ENCODE results near the gene VPS9D1. TPM values are rescaled to one million over a fixed set of nuclear protein-coding genes. Genes with fewer than 3 reads are reported as not detected.

VPS9D1 gene
- polyA plus RNA-seq, 2 of the 4 experiments (the other 2 are of a cell fraction) = 2.1 to 5.4 TPM

- TF ChIP-seq ZSCAN20 (CRISPR knock-in tag; IDR thresholded peaks at IDR 0.05) = no peak
- TF ChIP-seq MYC (IDR thresholded peaks at IDR 0.05; ENCODE audit: borderline replicate concordance, low read length) = no peak
- no peak for TF ChIP-seq KDM1A (IDR thresholded peaks at IDR 0.05; ENCODE audit: low read depth)
- TF ChIP-seq NPAS2 (CRISPR knock-in tag; IDR thresholded peaks at IDR 0.05; ENCODE audit: borderline replicate concordance) = no peak
- no peak for TF ChIP-seq FOXS1 (CRISPR knock-in tag; IDR thresholded peaks at IDR 0.05)
- no peak for TF ChIP-seq SMC3 (IDR thresholded peaks at IDR 0.05)
- no peak for TF ChIP-seq RNF2 (IDR thresholded peaks at IDR 0.05; ENCODE audit: borderline replicate concordance, low read depth)
- TF ChIP-seq MAZ (IDR thresholded peaks at IDR 0.05; ENCODE audit: borderline replicate concordance, low read depth, low read length) = no peak
- TF ChIP-seq NFE2L2 (conservative IDR thresholded peaks at IDR 0.05; ENCODE audit: low read length) = no peak
- TF ChIP-seq E2F6 (IDR thresholded peaks at IDR 0.05; ENCODE audit: borderline replicate concordance, low read depth) = no peak
- TF ChIP-seq JUN (IDR thresholded peaks at IDR 0.05) = no peak
- TF ChIP-seq JUNB (IDR thresholded peaks at IDR 0.05) = no peak
- no peak for TF ChIP-seq HMGXB4 (CRISPR knock-in tag; IDR thresholded peaks at IDR 0.05; ENCODE audit: borderline replicate concordance)
- Histone ChIP-seq H3K4me2 (no peak overlapping the region), H3K4me1 (no peaks in the 10 kb centered on the region), H3K4me3 (no peak overlapping the region), H3K9me3 (no peaks in the 10 kb centered on the region), H3K27ac (no peak overlapping the region)
- DNase-seq (ENCODE audit: low read depth in 1 of 2, low spot score in 1 of 2) (no peak), ATAC-seq (no peak), FAIRE-seq (no peak)
- 89% methylated on average over 18 of the region's 18 CpGs for WGBS (ENCODE audit: missing lambda C conversion rate)
- ChIA-PET POLR2A (no interaction called here), CTCF (interaction anchor here (0.6 to 2.7 kb wide), 6 partner anchors 11 to 100 kb away, joined by 3 to 8 read pairs (median 3); no protein-coding TSS in a partner anchor)
Observed at GRCh38 chr16:89764711-89765201, 44.1 kb upstream of the VPS9D1 start.

GRCh38 chr16:89761304-89761922 lies 40.7 kb upstream of the VPS9D1 start:
- no peak for ATAC-seq
- H3K9me3 ChIP-seq = no peaks in the 10 kb centered on the region
- TF ChIP-seq NR3C1 (IDR thresholded peaks at IDR 0.05) = no peak
- TF ChIP-seq PBX3 (IDR thresholded peaks at IDR 0.05) = no peak
- no peak for TF ChIP-seq ELK1 (IDR thresholded peaks at IDR 0.05; ENCODE audit: low read depth, low read length)
- no peak for TF ChIP-seq EP300 (IDR thresholded peaks at IDR 0.05)
- TF ChIP-seq KDM5A (IDR thresholded peaks at IDR 0.05) = no peak
- no peak for TF ChIP-seq RARB (CRISPR knock-in tag; IDR thresholded peaks at IDR 0.05)
- TF ChIP-seq MAFK (IDR thresholded peaks at IDR 0.05; ENCODE audit: partially characterized antibody) = no peak
- no peak for TF ChIP-seq EHMT2 (IDR thresholded peaks at IDR 0.05; ENCODE audit: low read depth)
- no peak for TF ChIP-seq SMC3 (IDR thresholded peaks at IDR 0.05)
- no peak for TF ChIP-seq CHD2 (IDR thresholded peaks at IDR 0.05; ENCODE audit: low read length, partially characterized antibody)
- no peak for TF ChIP-seq ATOH8 (CRISPR knock-in tag; IDR thresholded peaks at IDR 0.05; ENCODE audit: low read depth)
- no peaks in the 10 kb centered on the region for H3K4me1 ChIP-seq
- H3K4me2 ChIP-seq = no peak overlapping the region
- DNase-seq (ENCODE audit: low read depth in 1 of 2, low spot score in 1 of 2) = no peak
- FAIRE-seq = no peak
- CTCF ChIA-PET = interaction anchor here (0.9 to 2.8 kb wide), 6 partner anchors 8 to 321 kb away, joined by 3 to 11 read pairs (median 4); no protein-coding TSS in a partner anchor
- POLR2A ChIA-PET = no interaction called here
- 92% methylated on average over 17 of the region's 17 CpGs for WGBS (ENCODE audit: missing lambda C conversion rate)
- no peak overlapping the region for H3K4me3 ChIP-seq
- no peak overlapping the region for H3K27ac ChIP-seq

Data from A549 (cell line).